Caco-2 (cell line): ENCODE data around the gene VKORC1L1. TPM values are rescaled to one million over a fixed set of nuclear protein-coding genes. Genes with fewer than 3 reads are reported as not detected.

Experiments
- BruUV-seq: library from RNA; stranded (reverse); fragments of 400-500 nt; replicated peaks from 2 replicates; lab custom pipeline; 2021; lab: Mats Ljungman, UMichigan
- CTCF ChIA-PET: fragments of 300-600 bp; sonication (Branson Sonifier 250); formaldehyde crosslinking; loops from one replicate; lab custom pipeline; 2022; ENCODE audit warnings: antibody characterized with exemption; lab: Charles Lee
- POLR2A ChIA-PET: fragments of 300-600 bp; sonication (Branson Sonifier 250); formaldehyde crosslinking; loops from one replicate; lab custom pipeline; 2022; ENCODE audit warnings: antibody characterized with exemption; lab: Charles Lee
- DNase-seq, 2 experiments: peaks; one replicate each; pipeline versions ENCODE4 v3.0.0 to v3.0.0-alpha.2; 2020 to 2022
- H3K27me3 ChIP-seq: replicated peaks from 2 replicates; pipeline ENCODE4 v1.6.0; 2011; ENCODE audit warnings: low read length; ENCODE audit not compliant: control insufficient read depth, insufficient read depth
- H3K36me3 ChIP-seq: 2 replicates; pipeline ENCODE4 v1.5.1; 2011; ENCODE audit warnings: low read length; ENCODE audit not compliant: control insufficient read depth, insufficient read depth
- H3K4me1 ChIP-seq: fragments of 250-450 bp; sonication (Bioruptor Pico); 2 replicates; pipeline ENCODE4 v1.5.1; 2020; ENCODE audit warnings: mild to moderate bottlenecking
- H3K4me3 ChIP-seq: 2 replicates; pipeline ENCODE4 v1.5.1; 2011; ENCODE audit warnings: low read depth, mild to moderate bottlenecking, control low read depth, low read length
- H3K9me3 ChIP-seq: fragments of 250-450 bp; sonication (Bioruptor Pico); 2 replicates; pipeline ENCODE4 v1.5.1; 2020; ENCODE audit warnings: mild to moderate bottlenecking, moderate library complexity
- H3K27ac Mint-ChIP-seq: one replicate; pipeline ENCODE4 v1.8.0; 2022; ENCODE audit warnings: mixed read lengths; ENCODE audit not compliant: unreplicated experiment
- H3K27me3 Mint-ChIP-seq: one replicate; pipeline ENCODE4 v1.8.0; 2022; ENCODE audit warnings: mixed read lengths; ENCODE audit not compliant: insufficient read depth, unreplicated experiment
- H3K36me3 Mint-ChIP-seq: one replicate; pipeline ENCODE4 v1.8.0; 2022; ENCODE audit warnings: mild to moderate bottlenecking, mixed read lengths; ENCODE audit not compliant: insufficient read depth, unreplicated experiment
- H3K4me1 Mint-ChIP-seq: one replicate; pipeline ENCODE4 v1.8.0; 2022; ENCODE audit warnings: low read depth, mixed read lengths; ENCODE audit not compliant: unreplicated experiment
- H3K4me3 Mint-ChIP-seq: one replicate; pipeline ENCODE4 v1.8.0; 2022; ENCODE audit warnings: mild to moderate bottlenecking, moderate library complexity, mixed read lengths; ENCODE audit not compliant: unreplicated experiment
- H3K9me3 Mint-ChIP-seq: one replicate; pipeline ENCODE4 v1.8.0; 2022; ENCODE audit warnings: mixed read lengths; ENCODE audit not compliant: unreplicated experiment
- intact Hi-C: fragments of 100-400 bp; cut with micrococcal nuclease; formaldehyde crosslinking; loops from one replicate; pipeline ENCODE4 v1.10.0; 2022; ENCODE audit not compliant: unreplicated experiment
- total RNA-seq: library from RNA; stranded (reverse); gene quantifications from 2 replicates; pipeline ENCODE4 v1.2.3, GENCODE V29; 2022
- TF ChIP-seq, protein P1 (sequence below), 2 experiments: fragments of 200-600 bp in 1 of 2; IDR thresholded peaks; 1 replicate in 1 of 2; 2 replicates in 1 of 2; pipeline versions ENCODE4 v1.5.1 to v1.8.0; 2011 to 2022; ENCODE audit warnings: antibody characterized with exemption in 1 of 2, control low read depth in 1 of 2, inconsistent platforms in 1 of 2, low read depth in 1 of 2, low read length in 1 of 2, mild to moderate bottlenecking in 1 of 2, moderate library complexity in 1 of 2; ENCODE audit not compliant: insufficient read depth in 1 of 2, severe bottlenecking in 1 of 2, unreplicated experiment in 1 of 2

VKORC1L1 gene
- total RNA-seq, 1 experiment from 2014 or later, result 35.2 TPM

GRCh38 chr7:65966146-65966545 is 93.3 kb downstream of the VKORC1L1 start:
- H3K9me3 ChIP-seq, result no peaks in the 10 kb centered on the region
- BruUV-seq, result no TSS peak
- H3K9me3 Mint-ChIP-seq, result no peaks in the 10 kb centered on the region
- peaks cover 4% of the 10 kb centered on the region for H3K36me3 ChIP-seq
- peaks cover 78% of the 10 kb centered on the region for H3K36me3 Mint-ChIP-seq
- ChIA-PET CTCF (no interaction called here), POLR2A (no interaction called here)
- H3K27me3 Mint-ChIP-seq, result no peaks in the 10 kb centered on the region
- no peak overlapping the region for H3K4me3 ChIP-seq
- no peaks in the 10 kb centered on the region for H3K4me1 ChIP-seq
- no peaks in the 10 kb centered on the region for H3K27me3 ChIP-seq
- no peak overlapping the region for H3K27ac Mint-ChIP-seq
- intact Hi-C loops, result no loop called here
- no peak overlapping the region for H3K4me3 Mint-ChIP-seq
- TF ChIP-seq, protein P1, sequence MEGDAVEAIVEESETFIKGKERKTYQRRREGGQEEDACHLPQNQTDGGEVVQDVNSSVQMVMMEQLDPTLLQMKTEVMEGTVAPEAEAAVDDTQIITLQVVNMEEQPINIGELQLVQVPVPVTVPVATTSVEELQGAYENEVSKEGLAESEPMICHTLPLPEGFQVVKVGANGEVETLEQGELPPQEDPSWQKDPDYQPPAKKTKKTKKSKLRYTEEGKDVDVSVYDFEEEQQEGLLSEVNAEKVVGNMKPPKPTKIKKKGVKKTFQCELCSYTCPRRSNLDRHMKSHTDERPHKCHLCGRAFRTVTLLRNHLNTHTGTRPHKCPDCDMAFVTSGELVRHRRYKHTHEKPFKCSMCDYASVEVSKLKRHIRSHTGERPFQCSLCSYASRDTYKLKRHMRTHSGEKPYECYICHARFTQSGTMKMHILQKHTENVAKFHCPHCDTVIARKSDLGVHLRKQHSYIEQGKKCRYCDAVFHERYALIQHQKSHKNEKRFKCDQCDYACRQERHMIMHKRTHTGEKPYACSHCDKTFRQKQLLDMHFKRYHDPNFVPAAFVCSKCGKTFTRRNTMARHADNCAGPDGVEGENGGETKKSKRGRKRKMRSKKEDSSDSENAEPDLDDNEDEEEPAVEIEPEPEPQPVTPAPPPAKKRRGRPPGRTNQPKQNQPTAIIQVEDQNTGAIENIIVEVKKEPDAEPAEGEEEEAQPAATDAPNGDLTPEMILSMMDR (IDR thresholded peaks at IDR 0.05; ENCODE audit: insufficient read depth in 1 of 2, low read depth in 1 of 2, low read length in 1 of 2, severe bottlenecking in 1 of 2, unreplicated experiment in 1 of 2), result no peak
- no peak for DNase-seq
- H3K4me1 Mint-ChIP-seq, result no peaks in the 10 kb centered on the region

GRCh38 chr7:65967361-65968155 is 94.7 kb downstream of the VKORC1L1 start:
- intact Hi-C loops, result no loop called here
- H3K4me3 ChIP-seq, result no peak overlapping the region
- Mint-ChIP-seq H3K27ac (no peak overlapping the region), H3K27me3 (no peaks in the 10 kb centered on the region), H3K4me1 (no peaks in the 10 kb centered on the region), H3K36me3 (peaks cover 92% of the 10 kb centered on the region), H3K4me3 (no peak overlapping the region), H3K9me3 (no peaks in the 10 kb centered on the region)
- peaks cover 2% of the 10 kb centered on the region for H3K36me3 ChIP-seq
- H3K4me1 ChIP-seq, result no peaks in the 10 kb centered on the region
- POLR2A ChIA-PET, result no interaction called here
- CTCF ChIA-PET, result no interaction called here
- H3K27me3 ChIP-seq, result no peaks in the 10 kb centered on the region
- BruUV-seq, result no TSS peak
- TF ChIP-seq, protein P1 (IDR thresholded peaks at IDR 0.05; ENCODE audit: insufficient read depth in 1 of 2, low read depth in 1 of 2, low read length in 1 of 2, severe bottlenecking in 1 of 2, unreplicated experiment in 1 of 2), result no peak
- DNase-seq, result peak in 1 of 2 experiments; percentile 22
- no peaks in the 10 kb centered on the region for H3K9me3 ChIP-seq

GRCh38 chr7:65968256-65969185 is 95.6 kb downstream of the VKORC1L1 start:
- CTCF ChIA-PET, result no interaction called here
- no peaks in the 10 kb centered on the region for H3K27me3 Mint-ChIP-seq
- H3K36me3 ChIP-seq, result peaks cover 2% of the 10 kb centered on the region

More at GRCh38 chr7:65968256-65969185, 95.6 kb downstream of the VKORC1L1 start:
- Histone ChIP-seq H3K9me3 (no peaks in the 10 kb centered on the region), H3K27me3 (no peaks in the 10 kb centered on the region), H3K4me1 (no peaks in the 10 kb centered on the region), H3K4me3 (no peak overlapping the region)
- Mint-ChIP-seq H3K4me1 (no peaks in the 10 kb centered on the region), H3K27ac (no peak overlapping the region), H3K4me3 (no peak overlapping the region), H3K9me3 (no peaks in the 10 kb centered on the region), H3K36me3 (peaks cover 93% of the 10 kb centered on the region)
- intact Hi-C loops, result no loop called here
- BruUV-seq, result no TSS peak
- TF ChIP-seq, protein P1 (IDR thresholded peaks at IDR 0.05; ENCODE audit: insufficient read depth in 1 of 2, low read depth in 1 of 2, low read length in 1 of 2, severe bottlenecking in 1 of 2, unreplicated experiment in 1 of 2), result no peak
- POLR2A ChIA-PET, result no interaction called here
- DNase-seq, result no peak
